Breast epithelium (tissue), 4 donors: ENCODE data around the gene SMCO4. TPM values are rescaled to one million over a fixed set of nuclear protein-coding genes. Genes with fewer than 3 reads are reported as not detected.

ENCODE experiments used
- DNase-seq, 2 donors: peaks; one replicate each; pipeline ENCODE4 v3.0.0-alpha.2; 2019; ENCODE audit warnings: low spot score in 2 of 2
- H3K27ac ChIP-seq, 2 donors: fragments of 200-600 bp; sonication (generic) in 1 of 2; one replicate each; pipeline ENCODE4 v1.5.1; 2016 to 2019; ENCODE audit warnings: mild to moderate bottlenecking in 1 of 2
- H3K27me3 ChIP-seq, 2 donors: fragments of 200-600 bp; sonication (generic) in 1 of 2; one replicate each; pipeline versions ENCODE4 v1.5.1 to v1.6.0; 2017 to 2019; ENCODE audit warnings: control low read depth in 1 of 2, mild to moderate bottlenecking in 1 of 2
- H3K36me3 ChIP-seq: fragments of 200-600 bp; one replicate; pipeline ENCODE4 v1.5.1; 2019
- H3K4me1 ChIP-seq, 2 donors: fragments of 200-600 bp; sonication (generic); one replicate each; pipeline ENCODE4 v1.5.1; 2016 to 2019; ENCODE audit warnings: control low read depth in 1 of 2
- H3K4me3 ChIP-seq, 3 donors: fragments of 200-600 bp; sonication (generic); 1 replicate in 2 of 3; 2 replicates in 1 of 3; pipeline ENCODE4 v1.5.1; 2016 to 2019; ENCODE audit warnings: mild to moderate bottlenecking in 3 of 3, moderate library complexity in 2 of 3
- H3K9me3 ChIP-seq, 2 donors: fragments of 200-600 bp; sonication (generic) in 1 of 2; one replicate each; pipeline ENCODE4 v1.5.1; 2016 to 2019; ENCODE audit warnings: control low read depth in 1 of 2
- CTCF ChIP-seq, 3 donors: fragments of 450-650 bp; IDR thresholded peaks; one replicate each; pipeline ENCODE4 v1.5.1; 2016 to 2017; ENCODE audit warnings: antibody characterized with exemption in 3 of 3, mild to moderate bottlenecking in 3 of 3, moderate library complexity in 3 of 3
- POLR2A ChIP-seq: fragments of 450-650 bp; IDR thresholded peaks from one replicate; pipeline ENCODE4 v1.6.1; 2016; ENCODE audit warnings: antibody characterized with exemption, mild to moderate bottlenecking, moderate library complexity
- POLR2AphosphoS5 ChIP-seq, 3 donors: sonication (generic); formaldehyde crosslinking; IDR thresholded peaks; one replicate each; pipeline ENCODE4 v1.6.1; 2017; ENCODE audit warnings: antibody characterized with exemption in 3 of 3
- intact Hi-C: fragments of 100-400 bp; cut with DNase I; formaldehyde crosslinking; loops from one replicate; pipeline ENCODE4 v1.15.1; 2023; ENCODE audit warnings: low total_unique reads
- total RNA-seq, 3 donors: library from RNA; depleted of rRNA; stranded (reverse); fragments of >200 nt; gene quantifications; one replicate each; pipeline ENCODE4 v1.1.0, GENCODE V29; 2016

SMCO4 gene
- total RNA-seq, 3 donors from 2014 or later, result 13.4 to 64.4 (median 21.0) TPM

GRCh38 chr11:93500759-93501158, 42.4 kb downstream of the SMCO4 start:
- DNase-seq, result no peak
- Histone ChIP-seq H3K27me3 (no peaks in the 10 kb centered on the region), H3K4me3 (no peak overlapping the region), H3K4me1 (no peaks in the 10 kb centered on the region), H3K36me3 (no peaks in the 10 kb centered on the region), H3K27ac (no peak overlapping the region), H3K9me3 (no peaks in the 10 kb centered on the region)
- intact Hi-C loops, result no loop called here
- no peak for TF ChIP-seq POLR2AphosphoS5 (IDR thresholded peaks at IDR 0.05)
- no peak for TF ChIP-seq POLR2A
- TF ChIP-seq CTCF (IDR thresholded peaks at IDR 0.05), result no peak

GRCh38 chr11:93498641-93499040, 44.5 kb downstream of the SMCO4 start:
- intact Hi-C loops, result no loop called here
- no peak for TF ChIP-seq CTCF (IDR thresholded peaks at IDR 0.05)
- TF ChIP-seq POLR2A, result no peak
- no peak for TF ChIP-seq POLR2AphosphoS5 (IDR thresholded peaks at IDR 0.05)
- no peak for DNase-seq
- peak overlapping the region; percentile 39 to 40 for H3K27ac ChIP-seq
- H3K27me3 ChIP-seq, result no peaks in the 10 kb centered on the region
- H3K4me3 ChIP-seq, result no peak overlapping the region
- H3K36me3 ChIP-seq, result no peaks in the 10 kb centered on the region
- no peaks in the 10 kb centered on the region for H3K9me3 ChIP-seq
- H3K4me1 ChIP-seq, result no peaks in the 10 kb centered on the region

- Histone ChIP-seq H3K27ac (peak overlapping the region in 1 of 2 donors; percentile 40), H3K27me3 (no peaks in the 10 kb centered on the region), H3K4me1 (no peaks in the 10 kb centered on the region), H3K9me3 (no peaks in the 10 kb centered on the region), H3K4me3 (no peak overlapping the region), H3K36me3 (no peaks in the 10 kb centered on the region)
- intact Hi-C loops, result no loop called here
- TF ChIP-seq POLR2A (no peak), POLR2AphosphoS5 (IDR thresholded peaks at IDR 0.05) (no peak), CTCF (IDR thresholded peaks at IDR 0.05) (no peak)
- no peak for DNase-seq
These were observed 45.0 kb downstream of the SMCO4 start for GRCh38 chr11:93498161-93498560.

GRCh38 chr11:93497596-93497995, 45.6 kb downstream of the SMCO4 start:
- H3K27ac ChIP-seq, result peak overlapping the region in 1 of 2 donors; percentile 56
- no peak for DNase-seq

GRCh38 chr11:93494357-93494756, 48.8 kb downstream of the SMCO4 start:
- no peak overlapping the region for H3K27ac ChIP-seq
- DNase-seq, result no peak
- H3K4me1 ChIP-seq, result no peaks in the 10 kb centered on the region
- H3K36me3 ChIP-seq, result no peaks in the 10 kb centered on the region
- no peaks in the 10 kb centered on the region for H3K27me3 ChIP-seq
- no peaks in the 10 kb centered on the region for H3K9me3 ChIP-seq
- TF ChIP-seq POLR2AphosphoS5 (IDR thresholded peaks at IDR 0.05) (no peak), POLR2A (no peak), CTCF (IDR thresholded peaks at IDR 0.05) (no peak)
- H3K4me3 ChIP-seq, result no peak overlapping the region
- intact Hi-C loops, result no loop called here

More at GRCh38 chr11:93497596-93497995, 45.6 kb downstream of the SMCO4 start:
- Histone ChIP-seq H3K9me3 (no peaks in the 10 kb centered on the region), H3K27me3 (no peaks in the 10 kb centered on the region), H3K4me3 (no peak overlapping the region), H3K4me1 (no peaks in the 10 kb centered on the region), H3K36me3 (no peaks in the 10 kb centered on the region)
- no peak for TF ChIP-seq CTCF (IDR thresholded peaks at IDR 0.05)
- TF ChIP-seq POLR2AphosphoS5 (IDR thresholded peaks at IDR 0.05), result no peak
- TF ChIP-seq POLR2A, result no peak
- intact Hi-C loops, result no loop called here
